HG03025 (cell line): ENCODE data around the gene TBCEL.

Source experiments
- ATAC-seq: cut with Tn5 transposase; IDR thresholded peaks from one replicate; pipeline ENCODE4 v1.9.1; 2021; ENCODE audit warnings: mild to moderate bottlenecking, moderate library complexity; ENCODE audit not compliant: unreplicated experiment, low FRiP score

The TBCEL gene

DNA sequence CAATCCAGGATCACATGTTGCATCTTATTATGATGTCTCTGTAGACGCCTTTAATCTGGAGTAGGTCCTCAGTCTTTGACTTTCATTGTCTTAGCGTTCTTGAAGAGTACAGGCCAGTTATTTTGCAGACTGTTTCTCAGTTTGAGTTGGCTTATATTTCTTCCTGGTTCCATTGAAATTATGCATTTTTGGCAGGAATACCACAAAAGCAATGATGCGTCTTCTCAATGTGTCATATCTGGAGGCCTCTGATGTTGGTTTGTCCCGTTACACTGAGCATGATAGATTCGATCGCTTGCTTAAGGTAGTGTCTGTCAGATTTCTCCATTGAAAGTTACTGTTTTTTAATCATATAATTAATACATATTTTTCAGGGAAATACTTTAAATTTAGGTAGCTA, 107.8 kb downstream of the TBCEL start:
- no peak for ATAC-seq

DNA sequence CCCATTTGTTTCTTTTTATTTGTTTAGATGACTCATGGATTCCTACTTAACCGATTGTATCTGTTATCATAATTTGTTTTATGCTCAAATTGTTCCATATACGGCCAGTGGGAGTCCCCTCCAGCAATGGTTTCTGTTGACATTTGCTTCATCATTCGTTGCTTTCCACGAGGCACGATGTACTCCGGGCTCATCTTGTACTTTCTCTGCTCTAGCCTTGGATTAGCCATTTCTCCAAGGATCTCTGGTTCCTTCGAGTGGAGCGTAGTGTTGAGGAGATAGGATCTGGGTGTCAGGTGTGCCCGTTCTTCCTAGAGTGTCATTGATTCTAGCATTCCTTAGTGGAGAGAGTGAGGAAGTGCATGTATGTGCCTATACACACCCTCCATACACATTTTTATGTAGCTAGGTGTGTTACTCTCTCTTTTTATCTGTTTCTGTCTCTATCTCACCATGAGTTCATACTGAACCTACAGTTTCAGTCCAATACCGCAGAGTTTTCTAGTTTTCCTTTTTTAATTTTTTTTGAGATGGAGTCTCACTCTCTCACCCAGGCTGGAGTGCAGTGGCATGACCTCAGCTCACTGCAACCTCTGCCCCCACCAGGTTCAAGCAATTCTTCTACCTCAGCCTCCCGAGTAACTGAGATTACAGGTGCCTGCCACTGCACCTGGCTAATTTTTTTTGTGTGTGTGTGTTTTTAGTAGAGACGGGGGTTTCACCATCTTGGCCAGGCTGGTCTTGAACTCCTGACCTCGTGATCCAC, 108.5 kb downstream of the TBCEL start:
- ATAC-seq, result no peak

DNA sequence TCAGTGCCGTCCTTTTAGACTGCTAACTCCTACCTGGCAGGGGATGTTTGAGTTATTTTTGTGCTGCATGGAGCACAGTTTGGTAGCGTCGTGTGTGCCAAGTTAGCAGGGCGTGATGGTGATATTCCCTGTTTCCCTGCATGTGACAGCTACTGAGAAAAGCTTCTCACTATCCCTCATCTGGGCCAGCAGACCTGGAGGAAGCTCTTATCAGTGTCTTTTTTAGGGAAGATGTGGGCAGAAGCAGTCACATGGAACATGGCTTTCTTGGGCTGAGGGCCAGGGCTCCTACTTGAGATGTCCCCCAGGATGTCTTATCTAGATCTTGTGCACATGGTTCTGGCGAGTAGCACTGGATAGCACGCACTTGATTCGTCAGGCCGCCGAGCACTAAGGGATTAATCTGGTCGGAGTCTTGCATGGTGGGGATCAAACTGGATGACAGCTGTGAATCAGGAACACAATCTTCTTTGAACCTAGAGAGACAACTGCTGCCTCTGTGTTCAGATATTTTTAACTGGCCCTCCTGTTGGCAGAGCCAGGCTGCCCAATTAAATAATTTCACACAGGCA, 110.9 kb downstream of the TBCEL start:
- no peak for ATAC-seq

DNA sequence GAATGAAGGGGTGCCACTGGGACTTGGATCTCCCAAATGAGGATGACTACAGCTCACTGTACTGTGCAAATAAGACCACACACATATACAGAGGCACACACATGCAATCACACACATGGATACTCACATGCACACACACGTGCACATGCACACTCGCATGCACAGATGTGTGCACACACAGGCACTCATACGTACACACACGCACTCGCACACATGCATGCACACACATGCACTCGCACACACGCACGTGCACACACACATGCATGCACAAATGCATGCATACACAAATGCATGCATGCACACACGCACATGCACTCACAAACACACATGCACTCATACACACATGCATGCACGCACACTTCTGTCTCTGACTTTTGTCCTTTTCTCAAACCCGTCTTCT, 113.1 kb downstream of the TBCEL start:
- no peak for ATAC-seq

DNA sequence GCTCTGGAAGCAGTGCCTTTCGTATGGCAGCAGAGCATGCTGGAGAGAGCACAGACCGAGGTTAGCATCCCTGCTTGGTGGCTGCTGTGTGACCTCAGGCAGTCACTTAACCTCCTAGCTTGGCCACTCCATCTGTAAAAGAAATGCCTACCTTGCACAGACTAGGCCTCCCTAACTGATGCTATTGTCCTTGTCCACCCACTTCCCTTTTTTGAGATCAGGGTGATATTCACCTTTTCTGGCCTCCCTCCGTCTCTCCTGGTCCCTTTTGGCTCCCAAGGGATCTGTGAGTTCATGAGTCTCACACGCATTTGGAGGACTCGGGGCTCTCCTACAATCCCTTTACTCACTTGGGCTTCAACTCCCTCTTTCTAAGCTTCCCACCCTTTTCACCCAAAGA, 114.4 kb downstream of the TBCEL start:
- no peak for ATAC-seq

DNA sequence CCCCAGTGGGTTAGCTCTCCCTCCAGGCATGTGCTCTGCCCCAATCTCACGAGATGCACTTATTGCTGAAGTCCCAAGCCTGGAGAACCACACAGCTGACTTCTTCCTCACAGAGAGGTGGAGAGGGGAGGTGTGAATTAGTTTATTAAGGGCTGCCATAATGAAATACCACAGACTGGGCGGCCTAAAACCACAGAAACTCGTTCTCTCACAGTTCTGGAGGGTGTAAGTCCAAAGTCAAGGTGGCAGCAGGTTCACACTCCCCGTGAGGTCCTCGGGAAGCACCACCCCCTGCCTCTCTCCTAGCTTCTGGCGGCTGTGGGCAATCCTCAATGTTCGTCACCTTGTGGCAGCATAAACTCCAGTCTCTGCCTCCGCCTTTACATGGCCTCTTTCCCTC, 116.5 kb downstream of the TBCEL start:
- no peak for ATAC-seq
